Right cardiac atrium (tissue), 5 donors: Measurements from ENCODE around the gene GYPC. TPM values are rescaled to one million over a fixed set of nuclear protein-coding genes. Genes with fewer than 3 reads are reported as not detected.

ENCODE experiments used
- ATAC-seq, 2 donors: fragments of 200-7000 bp; cut with Tn5 transposase; one replicate each; pipeline versions ENCODE4 v1.8.0 to v1.9.1; 2020; ENCODE audit warnings: moderate library complexity in 2 of 2, mild to moderate bottlenecking in 1 of 2
- DNase-seq, 3 donors: peaks; one replicate each; pipeline ENCODE4 v3.0.0-alpha.2; 2020
- H3K27ac ChIP-seq: one replicate; pipeline ENCODE4 v1.5.1; 2013; ENCODE audit warnings: mild to moderate bottlenecking, low read length, control low read depth, moderate library complexity
- H3K27me3 ChIP-seq: one replicate; pipeline ENCODE4 v1.6.1; 2013; ENCODE audit not compliant: control insufficient read depth, insufficient read depth
- H3K4me1 ChIP-seq: one replicate; pipeline ENCODE4 v1.6.1; 2013; ENCODE audit warnings: low read length; ENCODE audit not compliant: control insufficient read depth, insufficient read depth
- H3K4me3 ChIP-seq: one replicate; pipeline ENCODE4 v1.5.1; 2013; ENCODE audit warnings: low read length, control low read depth
- H3K9me3 ChIP-seq: one replicate; pipeline ENCODE4 v1.6.1; 2013; ENCODE audit warnings: low read length; ENCODE audit not compliant: control insufficient read depth
- WGBS: extraction: QIAGEN DNeasy Blood & Tissue Kit; methylation state at CpG from one replicate; pipeline ENCODE4 v1.1.7; 2013; 5-methylcytosine and 5-hydroxymethylcytosine counted together
- intact Hi-C, 4 donors: fragments of 100-400 bp; cut with DNase I; formaldehyde crosslinking; loops; one replicate each; pipeline versions ENCODE4 v1.11.0 to v1.14.0; 2022 to 2023
- polyA plus RNA-seq: library from polyadenylated mRNA; stranded (reverse); fragments of 200-250 nt; gene quantifications from one replicate; pipeline ENCODE4 v1.2.3, GENCODE V29; 2013
- total RNA-seq, 4 donors: library from RNA; stranded (reverse); fragmentation: NEBNext Ultra II Directional; extraction: Animal tissue kit (Norgen Biotek cat#: 25700); gene quantifications; one replicate each; pipeline ENCODE4 v1.2.1, GENCODE V29; 2021
- donor health status: healthy with polysubstance abuse.
- donor health status: DM: no; HTN: yes; CAD: no.
- donor health status: DM: no; HTN: no; CAD: no.
- donor health status: DM: no; HTN: yes; CAD: no; lungs with severe emphysema.
- donor health status: DM: yes; HTN: yes; CAD: no.

The GYPC gene
- total and polyA plus RNA-seq, 5 donors: 83.2 to 113 (median 89.6) TPM

GRCh38 chr2:126671488-126671887, 15.5 kb downstream of the GYPC start:
- DNase-seq (no peak), ATAC-seq (no peak)
- 97% methylated on average over 7 of the region's 7 CpGs for WGBS
- Histone ChIP-seq H3K9me3 (no peaks in the 10 kb centered on the region), H3K4me3 (no peak overlapping the region), H3K27ac (no peak overlapping the region), H3K27me3 (no peaks in the 10 kb centered on the region), H3K4me1 (peaks cover 9% of the 10 kb centered on the region)
- intact Hi-C loops: no loop called here

- Histone ChIP-seq H3K27ac (no peak overlapping the region), H3K27me3 (no peaks in the 10 kb centered on the region), H3K4me1 (peaks cover 9% of the 10 kb centered on the region), H3K4me3 (no peak overlapping the region), H3K9me3 (no peaks in the 10 kb centered on the region)
- ATAC-seq (no peak), DNase-seq (no peak)
- intact Hi-C loops: no loop called here
- WGBS: 91% methylated on average over 12 of the region's 12 CpGs
Observed at GRCh38 chr2:126672980-126673605, 17.1 kb downstream of the GYPC start.

- Histone ChIP-seq H3K4me1 (peaks cover 7% of the 10 kb centered on the region), H3K9me3 (no peaks in the 10 kb centered on the region)
Observed at GRCh38 chr2:126674075-126674744, 18.3 kb downstream of the GYPC start.

GRCh38 chr2:126675637-126676036, 19.7 kb downstream of the GYPC start:
- 97% methylated on average over 5 of the region's 5 CpGs for WGBS
- no peaks in the 10 kb centered on the region for H3K4me1 ChIP-seq
- no peak for ATAC-seq
- DNase-seq: no peak
- intact Hi-C loops: no loop called here
- H3K27me3 ChIP-seq: no peaks in the 10 kb centered on the region
- H3K4me3 ChIP-seq: no peak overlapping the region
- no peak overlapping the region for H3K27ac ChIP-seq
- no peaks in the 10 kb centered on the region for H3K9me3 ChIP-seq

More at GRCh38 chr2:126674075-126674744, 18.3 kb downstream of the GYPC start:
- DNase-seq (no peak), ATAC-seq (no peak)
- Histone ChIP-seq H3K4me3 (no peak overlapping the region), H3K27me3 (no peaks in the 10 kb centered on the region), H3K27ac (no peak overlapping the region)
- intact Hi-C loops: no loop called here
- 86% methylated on average over 11 of the region's 11 CpGs for WGBS

GRCh38 chr2:126676221-126677175, 20.5 kb downstream of the GYPC start:
- H3K27me3 ChIP-seq: no peaks in the 10 kb centered on the region
- WGBS: 91% methylated on average over 1 of the region's 1 CpG
- ATAC-seq (no peak), DNase-seq (no peak)
- H3K4me3 ChIP-seq: no peak overlapping the region
- no peak overlapping the region for H3K27ac ChIP-seq
- no peaks in the 10 kb centered on the region for H3K4me1 ChIP-seq
- intact Hi-C loops: no loop called here
- H3K9me3 ChIP-seq: no peaks in the 10 kb centered on the region

- intact Hi-C loops: no loop called here
- 88% methylated on average over 1 of the region's 1 CpG for WGBS
- DNase-seq (no peak), ATAC-seq (no peak)
- no peaks in the 10 kb centered on the region for H3K4me1 ChIP-seq
- no peaks in the 10 kb centered on the region for H3K27me3 ChIP-seq
- no peaks in the 10 kb centered on the region for H3K9me3 ChIP-seq
- H3K4me3 ChIP-seq: no peak overlapping the region
- no peak overlapping the region for H3K27ac ChIP-seq
Observed at GRCh38 chr2:126677176-126677538, 21.2 kb downstream of the GYPC start.

- peak; percentile 32 to 80 for ATAC-seq
- no peak overlapping the region for H3K27ac ChIP-seq
- H3K4me3 ChIP-seq: no peak overlapping the region
- WGBS: 52% methylated on average over 13 of the region's 13 CpGs
- H3K27me3 ChIP-seq: no peaks in the 10 kb centered on the region
- H3K9me3 ChIP-seq: no peaks in the 10 kb centered on the region
- peak in 1 of 3 donors; percentile 68 for DNase-seq
- H3K4me1 ChIP-seq: no peaks in the 10 kb centered on the region
- intact Hi-C loops: no loop called here
Observed at GRCh38 chr2:126678269-126679065, 22.5 kb downstream of the GYPC start.

- no peaks in the 10 kb centered on the region for H3K4me1 ChIP-seq
- DNase-seq (no peak), ATAC-seq (no peak)
- H3K27ac ChIP-seq: no peak overlapping the region
- no peaks in the 10 kb centered on the region for H3K27me3 ChIP-seq
- no peak overlapping the region for H3K4me3 ChIP-seq
- 97% methylated on average over 9 of the region's 9 CpGs for WGBS
- intact Hi-C loops: no loop called here
- no peaks in the 10 kb centered on the region for H3K9me3 ChIP-seq
Observed at GRCh38 chr2:126679094-126679713, 23.2 kb downstream of the GYPC start.

GRCh38 chr2:126681505-126681904, 25.5 kb downstream of the GYPC start:
- ATAC-seq: no peak
- Histone ChIP-seq H3K27me3 (no peaks in the 10 kb centered on the region), H3K4me1 (no peaks in the 10 kb centered on the region), H3K4me3 (no peak overlapping the region), H3K27ac (no peak overlapping the region), H3K9me3 (no peaks in the 10 kb centered on the region)
- 92% methylated on average over 6 of the region's 6 CpGs for WGBS
- no peak for DNase-seq
- intact Hi-C loops: no loop called here

GRCh38 chr2:126685629-126686028, 29.7 kb downstream of the GYPC start:
- Histone ChIP-seq H3K27me3 (no peaks in the 10 kb centered on the region), H3K4me3 (no peak overlapping the region), H3K9me3 (no peaks in the 10 kb centered on the region), H3K27ac (no peak overlapping the region), H3K4me1 (peaks cover 3% of the 10 kb centered on the region)
- WGBS: 93% methylated on average over 4 of the region's 4 CpGs
- ATAC-seq (no peak), DNase-seq (no peak)
- intact Hi-C loops: no loop called here
